SU-DHL-6 (cell line): ENCODE results near the gene AIG1.
"Not testable (repeated sequence)": the region's sequence is repeated elsewhere in the genome, so short reads cannot be mapped to it uniquely, and the experiment has no call there.

ENCODE experiments used
- H2AFZ ChIP-seq: fragments of 200-600 bp; sonication (generic); 2 replicates; pipeline ENCODE4 v1.6.1; 2014; ENCODE audit warnings: low read depth, mild to moderate bottlenecking, moderate library complexity, mixed read lengths, antibody characterized with exemption, low read length; ENCODE audit not compliant: severe bottlenecking
- H3F3A ChIP-seq: fragments of 200-600 bp; shearing (Covaris generic); 2 replicates; pipeline ENCODE4 v1.6.0; 2016; ENCODE audit warnings: antibody characterized with exemption, mild to moderate bottlenecking; ENCODE audit not compliant: insufficient read depth
- H3K27ac ChIP-seq: fragments of 200-600 bp; sonication (generic); 2 replicates; pipeline ENCODE4 v1.5.1; 2016; ENCODE audit warnings: low read depth, mild to moderate bottlenecking, low read length, moderate library complexity, mixed read lengths
- H3K27me3 ChIP-seq: fragments of 200-600 bp; sonication (generic), shearing (Covaris generic); 2 replicates; pipeline ENCODE4 v1.6.0; 2014; ENCODE audit warnings: mild to moderate bottlenecking, low read length
- H3K36me3 ChIP-seq: fragments of 200-600 bp; sonication (generic); 2 replicates; pipeline ENCODE4 v1.6.1; 2014; ENCODE audit warnings: mild to moderate bottlenecking, low read length, mixed read lengths
- H3K4me2 ChIP-seq: fragments of 300-600, 200-600 bp; shearing (Covaris generic), sonication (generic); 2 replicates; pipeline ENCODE4 v1.6.0; 2014; ENCODE audit warnings: low read length, low read depth, mild to moderate bottlenecking; ENCODE audit not compliant: poor library complexity, severe bottlenecking
- H3K4me3 ChIP-seq: fragments of 200-600 bp; sonication (generic); 2 replicates; pipeline ENCODE4 v1.5.1; 2014; ENCODE audit warnings: antibody characterized with exemption, low read length, mild to moderate bottlenecking, mixed read lengths; ENCODE audit not compliant: insufficient read depth, poor library complexity, severe bottlenecking
- H3K79me2 ChIP-seq: fragments of 200-600 bp; sonication (generic); 2 replicates; pipeline ENCODE4 v1.6.1; 2014; ENCODE audit warnings: mild to moderate bottlenecking, low read length, moderate library complexity; ENCODE audit not compliant: insufficient read depth
- H3K9ac ChIP-seq: fragments of 200-600 bp; sonication (generic); 2 replicates; pipeline ENCODE4 v1.7.0; 2014; ENCODE audit warnings: mild to moderate bottlenecking, low read length
- H3K9me2 ChIP-seq: fragments of 200-600 bp; sonication (generic); replicated peaks from 2 replicates; pipeline ENCODE4 v1.6.1; 2014; ENCODE audit warnings: low read length; ENCODE audit not compliant: insufficient read depth
- H3K9me3 ChIP-seq: fragments of 200-600 bp; sonication (generic); 2 replicates; pipeline ENCODE4 v1.6.1; 2014; ENCODE audit warnings: low read length, mixed read lengths; ENCODE audit not compliant: insufficient read depth
- H4K20me1 ChIP-seq: fragments of 200-600 bp; sonication (generic); 2 replicates; pipeline ENCODE4 v1.6.1; 2014; ENCODE audit warnings: low read depth, mild to moderate bottlenecking, antibody characterized with exemption, low read length, moderate library complexity, mixed read lengths
- CTCF ChIP-seq: fragments of 200-600 bp; sonication (generic); IDR thresholded peaks from one replicate; pipeline ENCODE4 v1.5.1; 2017; ENCODE audit warnings: antibody characterized with exemption, mild to moderate bottlenecking, low read length, moderate library complexity; ENCODE audit not compliant: insufficient read depth, poor library complexity, severe bottlenecking
- EZH2phosphoT487 ChIP-seq: fragments of 200-600 bp; sonication (generic), shearing (Covaris generic); conservative IDR thresholded peaks from 2 replicates; pipeline ENCODE4 v1.6.1; 2018; ENCODE audit warnings: mild to moderate bottlenecking, antibody characterized with exemption, low read length, moderate library complexity, mixed read lengths

AIG1 gene

GRCh38 chr6:143165315-143165855 lies 104.7 kb downstream of the AIG1 start:
- H3K4me3 ChIP-seq = no peak overlapping the region
- no peaks in the 10 kb centered on the region for H3F3A ChIP-seq
- H3K79me2 ChIP-seq = no peaks in the 10 kb centered on the region

GRCh38 chr6:143166247-143166695 lies 105.6 kb downstream of the AIG1 start:
- Histone ChIP-seq H4K20me1 (no peaks in the 10 kb centered on the region), H3K9me3 (no peaks in the 10 kb centered on the region), H3K4me2 (no peak overlapping the region), H3K36me3 (no peaks in the 10 kb centered on the region), H3K27me3 (no peaks in the 10 kb centered on the region), H3K79me2 (no peaks in the 10 kb centered on the region), H3K9ac (no peak overlapping the region), H3K4me3 (no peak overlapping the region), H3K9me2 (no peaks in the 10 kb centered on the region), H3F3A (no peaks in the 10 kb centered on the region), H3K27ac (no peak overlapping the region), H2AFZ (no peak overlapping the region)
- TF ChIP-seq EZH2phosphoT487 = no peak
- TF ChIP-seq CTCF = no peak

More at GRCh38 chr6:143165315-143165855, 104.7 kb downstream of the AIG1 start:
- no peaks in the 10 kb centered on the region for H3K36me3 ChIP-seq
- H4K20me1 ChIP-seq = no peaks in the 10 kb centered on the region
- no peak overlapping the region for H2AFZ ChIP-seq
- no peak overlapping the region for H3K27ac ChIP-seq
- H3K27me3 ChIP-seq = no peaks in the 10 kb centered on the region
- no peaks in the 10 kb centered on the region for H3K9me3 ChIP-seq
- TF ChIP-seq EZH2phosphoT487 (no peak), CTCF (no peak)
- no peak overlapping the region for H3K9ac ChIP-seq
- H3K9me2 ChIP-seq = no peaks in the 10 kb centered on the region
- no peak overlapping the region for H3K4me2 ChIP-seq

DNA sequence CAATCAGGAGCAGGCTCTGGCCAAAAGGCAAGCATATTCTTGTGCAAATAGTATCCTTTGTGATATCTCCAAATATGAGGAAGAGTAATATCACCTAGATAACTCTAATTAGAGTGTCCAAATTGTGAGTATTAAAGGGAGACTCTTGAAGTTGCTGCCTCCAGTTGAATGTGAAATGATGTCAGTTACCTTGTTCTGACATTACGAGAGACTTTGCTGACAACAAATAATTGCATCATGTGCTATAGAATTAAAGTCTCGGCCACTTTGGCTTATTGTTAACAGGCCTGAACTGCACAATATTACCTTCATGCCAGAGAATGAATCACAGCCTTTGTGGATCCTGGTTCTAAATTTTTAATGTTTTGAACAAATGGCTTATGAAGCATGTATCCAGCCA lies 106.5 kb downstream of the AIG1 start:
- H2AFZ ChIP-seq = no peak overlapping the region
- no peak overlapping the region for H3K27ac ChIP-seq
- no peaks in the 10 kb centered on the region for H3K27me3 ChIP-seq
- H3K9me3 ChIP-seq = no peaks in the 10 kb centered on the region
- H3K36me3 ChIP-seq = no peaks in the 10 kb centered on the region
- TF ChIP-seq EZH2phosphoT487 (no peak), CTCF (no peak)
- no peaks in the 10 kb centered on the region for H3F3A ChIP-seq
- no peaks in the 10 kb centered on the region for H3K9me2 ChIP-seq
- no peak overlapping the region for H3K4me2 ChIP-seq
- no peak overlapping the region for H3K9ac ChIP-seq
- no peak overlapping the region for H3K4me3 ChIP-seq
- no peaks in the 10 kb centered on the region for H4K20me1 ChIP-seq
- H3K79me2 ChIP-seq = no peaks in the 10 kb centered on the region

GRCh38 chr6:143168396-143168816 lies 107.7 kb downstream of the AIG1 start:
- not testable (repeated sequence) for H3K36me3 ChIP-seq, H3K9me3 ChIP-seq

More at GRCh38 chr6:143168396-143168816, 107.7 kb downstream of the AIG1 start:
- not testable (repeated sequence) for H3K9ac ChIP-seq, H3F3A ChIP-seq, H3K9me2 ChIP-seq, H3K4me2 ChIP-seq, H3K79me2 ChIP-seq, H3K27ac ChIP-seq, H4K20me1 ChIP-seq, H3K4me3 ChIP-seq, H2AFZ ChIP-seq, H3K27me3 ChIP-seq
